H1 (cell line): Measurements from ENCODE around the gene ADAMTS17. TPM values are rescaled to one million over a fixed set of nuclear protein-coding genes. Genes with fewer than 3 reads are reported as not detected.

Experiments
- CTCF ChIA-PET: fragments of 300-600 bp; sonication (Branson Sonifier 250); formaldehyde crosslinking; loops from one replicate; lab custom pipeline; 2021; ENCODE audit not compliant: partially characterized antibody; lab: Charles Lee
- POLR2A ChIA-PET: fragments of 300-600 bp; sonication (Branson Sonifier 250); formaldehyde crosslinking; loops from one replicate; lab custom pipeline; 2021; ENCODE audit warnings: inconsistent platforms; ENCODE audit not compliant: partially characterized antibody; lab: Charles Lee
- DNase-seq, 2 experiments: peaks; one replicate each; pipeline versions ENCODE4 v3.0.0 to v3.0.0-alpha.2; 2010 to 2022; ENCODE audit warnings: low spot score in 2 of 2, low read depth in 1 of 2, mixed read lengths in 1 of 2
- FAIRE-seq: peaks from 2 replicates; lab custom pipeline; 2011; peaks lifted over from hg19 to GRCh38; lab: Jason Lieb, UNC
- H2AFZ ChIP-seq: 2 replicates; pipeline ENCODE4 v1.8.1; 2012; ENCODE audit warnings: low read length, inconsistent platforms
- H2AK5ac ChIP-seq: 2 replicates; pipeline ENCODE4 v1.6.1; 2013; ENCODE audit warnings: low read depth, low read length
- H2BK120ac ChIP-seq: replicated peaks from 2 replicates; pipeline ENCODE3; 2013; ENCODE audit warnings: low read depth, low read length, inconsistent platforms
- H2BK12ac ChIP-seq: 2 replicates; pipeline ENCODE4 v1.6.1; 2013; ENCODE audit warnings: low read depth, low read length
- H2BK15ac ChIP-seq: 2 replicates; pipeline ENCODE4 v1.6.1; 2013; ENCODE audit warnings: low read length
- H2BK20ac ChIP-seq: 2 replicates; pipeline ENCODE4 v1.6.1; 2013; ENCODE audit warnings: low read length
- H2BK5ac ChIP-seq: 2 replicates; pipeline ENCODE4 v1.6.1; 2013; ENCODE audit warnings: low read depth, low read length
- H3K14ac ChIP-seq: 2 replicates; pipeline ENCODE4 v1.6.1; 2013; ENCODE audit warnings: inconsistent platforms; ENCODE audit not compliant: insufficient read length
- H3K18ac ChIP-seq: 2 replicates; pipeline ENCODE4 v1.6.1; 2013; ENCODE audit warnings: low read length; ENCODE audit errors: extremely low read depth
- H3K23ac ChIP-seq: 2 replicates; pipeline ENCODE4 v1.6.1; 2013; ENCODE audit warnings: inconsistent platforms; ENCODE audit not compliant: insufficient read length
- H3K23me2 ChIP-seq: 2 replicates; pipeline ENCODE4 v1.6.1; 2013; ENCODE audit warnings: low read depth, low read length
- H3K27ac ChIP-seq: 2 replicates; pipeline ENCODE4 v1.6.1; 2011; ENCODE audit warnings: low read depth, low read length, inconsistent platforms
- H3K27me3 ChIP-seq, 4 experiments: replicated peaks in 1 of 4; 1 replicate in 1 of 4; 2 replicates in 3 of 4; pipeline versions ENCODE4 v1.6.1 to v1.8.1; 2011 to 2013; ENCODE audit warnings: low read length in 3 of 4, mild to moderate bottlenecking in 3 of 4, inconsistent platforms in 2 of 4, mixed read lengths in 2 of 4, moderate library complexity in 1 of 4; ENCODE audit not compliant: control insufficient read depth in 3 of 4, insufficient read depth in 3 of 4; ENCODE audit errors: extremely low read depth in 1 of 4
- H3K36me3 ChIP-seq, 4 experiments: 2 replicates each; pipeline versions ENCODE4 v1.6.1 to v1.8.1; 2011 to 2013; ENCODE audit warnings: mild to moderate bottlenecking in 4 of 4, low read length in 3 of 4, moderate library complexity in 2 of 4, control low read depth in 1 of 4, inconsistent platforms in 1 of 4; ENCODE audit not compliant: insufficient read depth in 4 of 4, control insufficient read depth in 2 of 4
- H3K4ac ChIP-seq: replicated peaks from 2 replicates; pipeline ENCODE3; 2013; ENCODE audit warnings: low read length, low read depth, mixed read lengths, inconsistent platforms; ENCODE audit not compliant: insufficient read length
- H3K4me1 ChIP-seq, 4 experiments: replicated peaks in 1 of 4; 1 replicate in 1 of 4; 2 replicates in 3 of 4; pipeline versions ENCODE4 v1.6.1 to v1.8.1; 2011 to 2013; ENCODE audit warnings: low read length in 3 of 4, inconsistent platforms in 2 of 4, mixed read lengths in 1 of 4; ENCODE audit not compliant: insufficient read depth in 4 of 4, control insufficient read depth in 3 of 4
- H3K4me2 ChIP-seq, 2 experiments: 2 replicates each; pipeline versions ENCODE4 v1.6.1 to v1.8.1; 2011 to 2013; ENCODE audit warnings: low read depth in 2 of 2, low read length in 2 of 2, control low read depth in 1 of 2, inconsistent platforms in 1 of 2, mild to moderate bottlenecking in 1 of 2; ENCODE audit not compliant: insufficient read depth in 1 of 2
- H3K4me3 ChIP-seq, 4 experiments: fragments of 200-600, 300-600 bp in 1 of 4; sonication (generic), shearing (Covaris generic), sonication (Bioruptor Twin) in 1 of 4; 2 replicates each; pipeline versions ENCODE4 v1.5.1 to v1.8.1; 2011 to 2016; ENCODE audit warnings: low read length in 4 of 4, low read depth in 3 of 4, control low read depth in 2 of 4, inconsistent platforms in 2 of 4, mild to moderate bottlenecking in 2 of 4, mixed read lengths in 1 of 4, moderate library complexity in 1 of 4; ENCODE audit not compliant: insufficient read depth in 2 of 4; ENCODE audit errors: extremely low read depth in 1 of 4
- H3K56ac ChIP-seq: replicated peaks from 2 replicates; pipeline ENCODE3; 2013; ENCODE audit warnings: low read depth, mild to moderate bottlenecking, mixed read lengths, low read length, inconsistent platforms; ENCODE audit not compliant: insufficient read length
- H3K79me1 ChIP-seq: 2 replicates; pipeline ENCODE4 v1.6.1; 2013; ENCODE audit warnings: low read depth, low read length, control low read depth
- H3K79me2 ChIP-seq, 2 experiments: 2 replicates each; pipeline versions ENCODE4 v1.6.1 to v1.8.1; 2012 to 2013; ENCODE audit warnings: low read length in 2 of 2, mild to moderate bottlenecking in 2 of 2, inconsistent platforms in 1 of 2; ENCODE audit not compliant: insufficient read depth in 2 of 2, control insufficient read depth in 1 of 2
- H3K9ac ChIP-seq, 4 experiments: replicated peaks in 1 of 4; 1 replicate in 1 of 4; 2 replicates in 3 of 4; pipeline versions ENCODE4 v1.6.1 to v1.8.1; 2011 to 2013; ENCODE audit warnings: low read depth in 3 of 4, low read length in 3 of 4, control low read depth in 2 of 4, mild to moderate bottlenecking in 2 of 4, moderate library complexity in 2 of 4, inconsistent platforms in 1 of 4; ENCODE audit errors: extremely low read depth in 1 of 4
- H3K9me3 ChIP-seq, 2 experiments: 2 replicates each; pipeline versions ENCODE4 v1.6.1 to v1.8.1; 2012 to 2013; ENCODE audit warnings: mild to moderate bottlenecking in 2 of 2, moderate library complexity in 2 of 2, control low read depth in 1 of 2, inconsistent platforms in 1 of 2, low read depth in 1 of 2, low read length in 1 of 2, mixed read lengths in 1 of 2; ENCODE audit not compliant: insufficient read depth in 2 of 2
- H4K20me1 ChIP-seq, 2 experiments: replicated peaks in 1 of 2; 2 replicates each; pipeline versions ENCODE3 to v1.8.1; 2011 to 2013; ENCODE audit warnings: inconsistent platforms in 2 of 2, low read length in 2 of 2, mild to moderate bottlenecking in 1 of 2; ENCODE audit not compliant: insufficient read depth in 2 of 2, control insufficient read depth in 1 of 2
- H4K5ac ChIP-seq: 2 replicates; pipeline ENCODE4 v1.6.1; 2013; ENCODE audit warnings: low read length, low read depth, mixed read lengths, inconsistent platforms; ENCODE audit not compliant: insufficient read length
- H4K8ac ChIP-seq: 2 replicates; pipeline ENCODE4 v1.8.0; 2013; ENCODE audit warnings: mild to moderate bottlenecking, moderate library complexity, low read length, inconsistent platforms; ENCODE audit not compliant: insufficient read depth; ENCODE audit errors: extremely low read depth
- H4K91ac ChIP-seq: replicated peaks from 2 replicates; pipeline ENCODE3; 2013; ENCODE audit warnings: low read length, mixed read lengths, inconsistent platforms; ENCODE audit not compliant: insufficient read length
- CBX8 ChIP-seq: fragments of 300-800, 300-1000 bp; sonication (generic); IDR thresholded peaks from 2 replicates; pipeline ENCODE4 v1.7.1; 2016; ENCODE audit warnings: low read depth, low read length, borderline replicate concordance
- CTBP2 ChIP-seq: IDR thresholded peaks from 2 replicates; pipeline ENCODE4 v1.7.0; 2011; ENCODE audit warnings: borderline replicate concordance, mild to moderate bottlenecking, moderate library complexity, mixed read lengths, low read length; ENCODE audit not compliant: insufficient read depth, insufficient read length
- E2F6 ChIP-seq: IDR thresholded peaks from 2 replicates; pipeline ENCODE4 v1.6.1; 2012; ENCODE audit warnings: inconsistent platforms
- KDM1A ChIP-seq: fragments of 200-600, 300-600 bp; sonication (generic); IDR thresholded peaks from 2 replicates; pipeline ENCODE4 v1.7.1; 2016; ENCODE audit warnings: mild to moderate bottlenecking, low read length, borderline replicate concordance
- PHF8 ChIP-seq: fragments of 200-600 bp; sonication (generic); conservative IDR thresholded peaks from 2 replicates; pipeline ENCODE4 v1.7.1; 2012; ENCODE audit warnings: low read depth, mild to moderate bottlenecking, inconsistent platforms, low read length, moderate library complexity
- RAD21 ChIP-seq, 2 experiments: IDR thresholded peaks in 1 of 2; conservative IDR thresholded peaks in 1 of 2; 2 replicates each; pipeline ENCODE4 v1.6.1; 2011; ENCODE audit warnings: low read depth in 2 of 2, low read length in 2 of 2, improper control_type of control experiment in 1 of 2, inconsistent platforms in 1 of 2, mild to moderate bottlenecking in 1 of 2, moderate library complexity in 1 of 2
- RFX5 ChIP-seq: IDR thresholded peaks from 2 replicates; pipeline ENCODE4 v1.6.1; 2011; ENCODE audit warnings: low read depth, low read length, improper control_type of control experiment, borderline replicate concordance
- SIRT6 ChIP-seq: IDR thresholded peaks from one replicate; pipeline ENCODE4 v1.7.1; 2012; ENCODE audit warnings: low read length, inconsistent platforms
- TAF1 ChIP-seq: IDR thresholded peaks from 2 replicates; pipeline ENCODE4 v1.6.1; 2011; ENCODE audit warnings: mild to moderate bottlenecking, low read depth, low read length
- TBP ChIP-seq: IDR thresholded peaks from 2 replicates; pipeline ENCODE4 v1.6.1; 2011; ENCODE audit warnings: low read depth, low read length, improper control_type of control experiment
- YY1 ChIP-seq: IDR thresholded peaks from 2 replicates; pipeline ENCODE4 v1.6.1; 2011; ENCODE audit warnings: low read depth, mild to moderate bottlenecking, low read length
- WGBS, 2 experiments: shearing (Covaris generic) in 1 of 2; methylation state at CpG; one replicate each; pipeline versions ENCODE4 v1.1.6 to v1.1.7; 2013 to 2015; ENCODE audit warnings: low lambda C conversion rate in 2 of 2, mixed read lengths in 2 of 2, inconsistent platforms in 1 of 2, low coverage in 1 of 2, missing lambda C conversion rate in 1 of 2; ENCODE audit not compliant: insufficient replicate concordance in 2 of 2, insufficient coverage in 1 of 2, insufficient read length in 1 of 2; ENCODE audit errors: extremely low coverage in 1 of 2, missing lambda C conversion rate in 1 of 2; 5-methylcytosine and 5-hydroxymethylcytosine counted together
- polyA plus RNA-seq, 7 experiments: library from polyadenylated mRNA; depleted of rRNA in 3 of 7; stranded (reverse) in 5 of 7; unstranded in 2 of 7; fragments of >200 nt in 5 of 7; fragments of 200-250 nt in 2 of 7; gene quantifications; 1 replicate in 5 of 7; 2 replicates in 1 of 7; 4 replicates in 1 of 7; pipeline versions ENCODE4 v1.2.1 to v1.2.3, GENCODE V29; 2011 to 2013; ENCODE audit warnings: missing spikeins in 2 of 7, mixed read lengths in 2 of 7
- total RNA-seq: library from RNA; stranded (reverse); fragmentation: NEBNext Ultra II Directional; extraction: Animal tissue kit (Norgen Biotek cat#: 25700); gene quantifications from 2 replicates; pipeline ENCODE4 v1.2.1, GENCODE V29; 2021

Gene ADAMTS17
- total and polyA plus RNA-seq, 2 of the 8 experiments (the other 6 are each of a cell fraction or from before 2014, with no cell fraction given): 0.51 to 1.7 TPM

- no peak overlapping the region for H4K5ac ChIP-seq
- no peak overlapping the region for H3K56ac ChIP-seq
- no peak overlapping the region for H3K9ac ChIP-seq
- no peak overlapping the region for H3K18ac ChIP-seq
- H3K4me3 ChIP-seq: no peak overlapping the region
- no peak overlapping the region for H3K4me2 ChIP-seq
- no peak overlapping the region for H3K23ac ChIP-seq
- H2BK20ac ChIP-seq: no peak overlapping the region
- H3K79me1 ChIP-seq: no peaks in the 10 kb centered on the region
- peaks cover 0 to 8% (median 4%) of the 10 kb centered on the region in 4 experiments; a peak in 5 of 7 replicates for H3K4me1 ChIP-seq
- H2AK5ac ChIP-seq: no peak overlapping the region; the same call in 1 of the 2 replicates
- no peak overlapping the region for H2BK15ac ChIP-seq
- H3K23me2 ChIP-seq: no peaks in the 10 kb centered on the region
- CTCF ChIA-PET: interaction anchor here (0.6 to 3.5 kb wide), 2 partner anchors 39 to 552 kb away, joined by 3 to 10 read pairs; no protein-coding TSS in a partner anchor
- no peak for FAIRE-seq
- no peak overlapping the region for H3K14ac ChIP-seq
- no peak for TF ChIP-seq TAF1
- no peak for TF ChIP-seq RFX5
- TF ChIP-seq PHF8: no peak
- no peak for TF ChIP-seq TBP
- TF ChIP-seq RAD21 (IDR thresholded peaks at IDR 0.05 in 1 of 2, conservative IDR thresholded peaks at IDR 0.05 in 1 of 2; ENCODE audit: low read depth in 2 of 2, low read length in 2 of 2): no peak
- no peak for TF ChIP-seq CTBP2
- no peak for TF ChIP-seq SIRT6
- no peak for TF ChIP-seq KDM1A
- TF ChIP-seq E2F6: no peak
- no peak for TF ChIP-seq YY1
- TF ChIP-seq CBX8: no peak
- TF ChIP-seq, all 59 proteins: peak for 0
- no peak overlapping the region for H2BK120ac ChIP-seq
- 94% methylated on average over 10 of the region's 10 CpGs; no CpG with 5 or more reads in 1 of the 2 experiments for WGBS, 2 experiments
- no peaks in the 10 kb centered on the region for H3K36me3 ChIP-seq
- H3K79me2 ChIP-seq: no peaks in the 10 kb centered on the region
- H2AFZ ChIP-seq: no peak overlapping the region
- H4K8ac ChIP-seq: no peak overlapping the region
- DNase-seq: no peak
- H4K91ac ChIP-seq: peak overlapping the region; percentile 29
- H3K27ac ChIP-seq: no peak overlapping the region
- H2BK5ac ChIP-seq: no peak overlapping the region
- H4K20me1 ChIP-seq: no peaks in the 10 kb centered on the region
- POLR2A ChIA-PET: no interaction called here
- H3K27me3 ChIP-seq: no peaks in the 10 kb centered on the region
- no peaks in the 10 kb centered on the region for H3K9me3 ChIP-seq
- no peak overlapping the region for H3K4ac ChIP-seq
- no peak overlapping the region for H2BK12ac ChIP-seq
Measured at GRCh38 chr15:100001405-100001804, 340.4 kb downstream of the ADAMTS17 start.
